Upper lobe of left lung (tissue), 6 donors: Measurements from ENCODE around the gene MLN. TPM values are rescaled to one million over a fixed set of nuclear protein-coding genes. Genes with fewer than 3 reads are reported as not detected.
A peak's percentile ranks its signal among the peaks of the same experiment; 100 is the strongest.

Experiments used
- ATAC-seq, 2 donors: fragments of 200-7000 bp; cut with Tn5 transposase; one replicate each; pipeline ENCODE4 v1.9.1; 2022; ENCODE audit warnings: mild to moderate bottlenecking in 2 of 2, moderate library complexity in 2 of 2; ENCODE audit not compliant: low FRiP score in 2 of 2
- DNase-seq, 2 donors: peaks; one replicate each; pipeline ENCODE4 v3.0.0-alpha.2; 2019 to 2020
- H3K27ac ChIP-seq, 4 donors: fragments of 200-600 bp; sonication (generic); one replicate each; pipeline ENCODE4 v1.5.1; 2016 to 2019
- H3K27me3 ChIP-seq, 4 donors: fragments of 200-600 bp; sonication (generic); one replicate each; pipeline ENCODE4 v1.5.1; 2017 to 2019
- H3K36me3 ChIP-seq, 4 donors: fragments of 200-600 bp; sonication (generic); one replicate each; pipeline ENCODE4 v1.5.1; 2016 to 2019
- H3K4me1 ChIP-seq, 4 donors: fragments of 200-600 bp; sonication (generic); one replicate each; pipeline ENCODE4 v1.5.1; 2018 to 2019
- H3K4me3 ChIP-seq, 4 donors: fragments of 200-600 bp; sonication (generic); one replicate each; pipeline ENCODE4 v1.5.1; 2017 to 2019; ENCODE audit warnings: mild to moderate bottlenecking in 2 of 4, moderate library complexity in 1 of 4
- H3K9me3 ChIP-seq, 4 donors: fragments of 200-600 bp; sonication (generic); one replicate each; pipeline ENCODE4 v1.5.1; 2018 to 2019
- CTCF ChIP-seq, 6 experiments: fragments of 450-650 bp in 4 of 6; fragments of 200-600 bp in 2 of 6; sonication (generic) in 2 of 6; IDR thresholded peaks; one replicate each; pipeline ENCODE4 v1.5.1; 2016 to 2019; ENCODE audit warnings: antibody characterized with exemption in 6 of 6
- EP300 ChIP-seq, 4 donors: sonication (generic); formaldehyde crosslinking; IDR thresholded peaks; one replicate each; pipeline ENCODE4 v1.5.1; 2017; ENCODE audit warnings: antibody characterized with exemption in 4 of 4, control low read depth in 2 of 4
- POLR2A ChIP-seq, 4 donors: fragments of 450-650 bp; IDR thresholded peaks; one replicate each; pipeline ENCODE4 v1.5.1; 2016 to 2017; ENCODE audit warnings: antibody characterized with exemption in 4 of 4, mild to moderate bottlenecking in 2 of 4
- POLR2AphosphoS5 ChIP-seq, 2 donors: sonication (generic); formaldehyde crosslinking; IDR thresholded peaks; one replicate each; pipeline ENCODE4 v1.5.1; 2017; ENCODE audit warnings: antibody characterized with exemption in 2 of 2
- WGBS, 2 donors: methylation state at CpG; one replicate each; pipeline ENCODE4 v1.1.5; 2017 to 2018; 5-methylcytosine and 5-hydroxymethylcytosine counted together
- total RNA-seq, 6 donors: library from RNA; depleted of rRNA in 4 of 6; stranded (reverse); fragments of >200 nt in 4 of 6; gene quantifications; one replicate each; pipeline versions ENCODE4 v1.1.0 to v1.2.1, GENCODE V29; 2016 to 2021
- donor health status: DM: no; HTN: no; CAD: no; lungs with moderate emphysema.
- donor health status: DM: no; HTN: yes; CAD: no; lungs with severe emphysema.

MLN gene
- total RNA-seq, 6 donors from 2014 or later = not detected

- Histone ChIP-seq H3K27ac (no peak overlapping the region), H3K9me3 (no peaks in the 10 kb centered on the region), H3K4me3 (no peak overlapping the region), H3K27me3 (no peaks in the 10 kb centered on the region), H3K36me3 (no peaks in the 10 kb centered on the region), H3K4me1 (peaks cover 0 to 8% (median 4%) of the 10 kb centered on the region in 4 donors)
- DNase-seq (no peak), ATAC-seq (no peak)
- WGBS, 2 donors = 84 to 89% methylated on average over 10 of the region's 10 CpGs
- TF ChIP-seq POLR2AphosphoS5 (IDR thresholded peaks at IDR 0.05) (no peak), CTCF (IDR thresholded peaks at IDR 0.05) (no peak), POLR2A (IDR thresholded peaks at IDR 0.05) (no peak), EP300 (IDR thresholded peaks at IDR 0.05) (no peak)
Measured at GRCh38 chr6:33757906-33758305, 45.9 kb downstream of the MLN start.

- TF ChIP-seq POLR2A (IDR thresholded peaks at IDR 0.05) (no peak), POLR2AphosphoS5 (IDR thresholded peaks at IDR 0.05) (no peak), CTCF (IDR thresholded peaks at IDR 0.05) (no peak), EP300 (IDR thresholded peaks at IDR 0.05) (no peak)
- peaks cover 0 to 8% (median 4%) of the 10 kb centered on the region in 4 donors for H3K4me1 ChIP-seq
- no peaks in the 10 kb centered on the region for H3K36me3 ChIP-seq
- no peak overlapping the region for H3K27ac ChIP-seq
- DNase-seq (no peak), ATAC-seq (no peak)
- no peaks in the 10 kb centered on the region for H3K9me3 ChIP-seq
- WGBS, 2 donors = 58 to 71% methylated on average over 3 of the region's 3 CpGs
- no peaks in the 10 kb centered on the region for H3K27me3 ChIP-seq
- H3K4me3 ChIP-seq = no peak overlapping the region
Measured at GRCh38 chr6:33757113-33757512, 46.7 kb downstream of the MLN start.

- ATAC-seq (no peak), DNase-seq (no peak)
- Histone ChIP-seq H3K36me3 (no peaks in the 10 kb centered on the region), H3K9me3 (no peaks in the 10 kb centered on the region), H3K27me3 (no peaks in the 10 kb centered on the region), H3K4me3 (no peak overlapping the region), H3K4me1 (peaks cover 0 to 5% (median 2%) of the 10 kb centered on the region in 4 donors), H3K27ac (no peak overlapping the region)
- 77 to 90% methylated on average over 11 to 12 of the region's 12 CpGs for WGBS, 2 donors
- TF ChIP-seq CTCF (IDR thresholded peaks at IDR 0.05) = no peak
- TF ChIP-seq EP300 (IDR thresholded peaks at IDR 0.05) = no peak
- no peak for TF ChIP-seq POLR2A (IDR thresholded peaks at IDR 0.05)
- TF ChIP-seq POLR2AphosphoS5 (IDR thresholded peaks at IDR 0.05) = no peak
Measured at GRCh38 chr6:33756211-33756954, 47.4 kb downstream of the MLN start.

- Histone ChIP-seq H3K27me3 (no peaks in the 10 kb centered on the region), H3K4me1 (peaks cover 0 to 5% (median 0%) of the 10 kb centered on the region in 4 donors), H3K36me3 (no peaks in the 10 kb centered on the region), H3K9me3 (no peaks in the 10 kb centered on the region), H3K4me3 (no peak overlapping the region), H3K27ac (no peak overlapping the region)
- 83% methylated on average over 12 to 13 of the region's 13 CpGs for WGBS, 2 donors
- ATAC-seq (no peak), DNase-seq (peak in 1 of 2 donors; percentile 54)
- no peak for TF ChIP-seq EP300 (IDR thresholded peaks at IDR 0.05)
- no peak for TF ChIP-seq POLR2A (IDR thresholded peaks at IDR 0.05)
- TF ChIP-seq POLR2AphosphoS5 (IDR thresholded peaks at IDR 0.05) = no peak
- no peak for TF ChIP-seq CTCF (IDR thresholded peaks at IDR 0.05)
Measured at GRCh38 chr6:33755070-33755869, 48.5 kb downstream of the MLN start.
